Osteoblast (primary cell): Measurements from ENCODE around the gene AGBL1. TPM values are rescaled to one million over a fixed set of nuclear protein-coding genes. Genes with fewer than 3 reads are reported as not detected.

Source experiments
- DNase-seq: peaks from one replicate; pipeline ENCODE4 v3.0.0; 2011; ENCODE audit warnings: low spot score, mixed read lengths; ENCODE audit not compliant: insufficient read length; ENCODE audit errors: missing footprints
- H2AFZ ChIP-seq: 2 replicates; pipeline ENCODE4 v1.6.0; 2011; ENCODE audit warnings: mild to moderate bottlenecking, low read length
- H3K27ac ChIP-seq: 2 replicates; pipeline ENCODE4 v1.5.1; 2011; ENCODE audit warnings: mild to moderate bottlenecking, low read depth, low read length, moderate library complexity
- H3K27me3 ChIP-seq: 2 replicates; pipeline ENCODE4 v1.6.0; 2012; ENCODE audit warnings: mild to moderate bottlenecking, control low read depth, inconsistent platforms, low read length, moderate library complexity; ENCODE audit not compliant: insufficient read depth
- H3K36me3 ChIP-seq: 2 replicates; pipeline ENCODE4 v1.5.1; 2011; ENCODE audit warnings: mild to moderate bottlenecking, low read length, control low read depth, moderate library complexity; ENCODE audit not compliant: insufficient read depth
- H3K4me1 ChIP-seq: 2 replicates; pipeline ENCODE4 v1.5.1; 2011; ENCODE audit warnings: mild to moderate bottlenecking, low read length, control low read depth, moderate library complexity; ENCODE audit not compliant: insufficient read depth
- H3K4me2 ChIP-seq: 2 replicates; pipeline ENCODE4 v1.6.0; 2011; ENCODE audit warnings: mild to moderate bottlenecking, low read length; ENCODE audit not compliant: insufficient read depth
- H3K4me3 ChIP-seq: fragments of 200-600 bp; sonication (generic); 3 replicates; pipeline ENCODE4 v1.5.1; 2012; ENCODE audit warnings: mild to moderate bottlenecking, low read length, inconsistent platforms; ENCODE audit not compliant: insufficient read depth
- H3K79me2 ChIP-seq: 2 replicates; pipeline ENCODE4 v1.6.0; 2012; ENCODE audit warnings: mild to moderate bottlenecking, low read length, control low read depth, inconsistent platforms; ENCODE audit not compliant: insufficient read depth
- H3K9me3 ChIP-seq: 2 replicates; pipeline ENCODE4 v1.5.1; 2011; ENCODE audit warnings: low read depth, low read length, control low read depth
- H4K20me1 ChIP-seq: 2 replicates; pipeline ENCODE4 v1.6.0; 2012; ENCODE audit warnings: mild to moderate bottlenecking, low read length, control low read depth; ENCODE audit not compliant: insufficient read depth
- CTCF ChIP-seq: IDR thresholded peaks from 2 replicates; pipeline ENCODE4 v1.5.1; 2011; ENCODE audit warnings: mild to moderate bottlenecking, low read depth, low read length, moderate library complexity; ENCODE audit errors: extremely low read depth
- total RNA-seq: library from RNA; depleted of rRNA; stranded (reverse); fragments of >200 nt; gene quantifications from 2 replicates; pipeline ENCODE4 v1.2.3, GENCODE V29; 2012

The AGBL1 gene
- total RNA-seq, 1 donor: not detected

GRCh38 chr15:86555939-86556338 is 476.3 kb downstream of the AGBL1 start:
- H3K27me3 ChIP-seq: no peaks in the 10 kb centered on the region
- no peaks in the 10 kb centered on the region for H3K9me3 ChIP-seq
- H3K4me3 ChIP-seq: no peak overlapping the region
- DNase-seq: no peak
- no peak overlapping the region for H3K4me2 ChIP-seq
- no peak overlapping the region for H2AFZ ChIP-seq
- H3K27ac ChIP-seq: no peak overlapping the region
- no peaks in the 10 kb centered on the region for H3K79me2 ChIP-seq
- H3K4me1 ChIP-seq: no peaks in the 10 kb centered on the region
- no peaks in the 10 kb centered on the region for H3K36me3 ChIP-seq
- H4K20me1 ChIP-seq: no peaks in the 10 kb centered on the region
- TF ChIP-seq CTCF: no peak

DNA sequence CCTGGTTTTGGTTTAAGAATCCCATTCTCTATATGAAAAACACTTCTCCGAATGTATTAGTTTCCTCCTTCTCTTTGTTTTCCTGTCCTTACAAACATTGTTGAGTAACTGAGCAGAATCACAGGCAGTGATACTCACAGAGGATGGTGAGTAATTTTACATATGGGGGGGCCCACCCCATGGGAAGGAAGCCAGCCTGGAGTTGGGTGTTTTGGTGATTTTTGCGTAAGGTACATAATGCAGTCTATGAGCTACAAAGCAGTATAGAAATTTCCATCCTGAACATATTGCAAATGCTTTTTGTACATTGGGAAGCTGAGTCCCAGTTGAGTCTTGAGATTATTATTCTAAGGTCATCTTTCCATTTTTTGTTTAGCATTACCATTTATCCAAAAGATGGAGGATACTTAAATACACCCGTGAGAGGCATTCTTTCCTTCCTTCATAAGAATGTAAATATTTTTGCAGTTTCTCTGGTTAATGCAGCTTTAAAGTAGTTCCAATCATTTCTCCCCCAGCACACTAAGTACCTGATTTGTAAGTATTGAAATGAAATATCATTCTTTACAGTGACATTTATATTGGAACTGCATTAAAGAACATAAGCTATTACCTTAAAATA is 476.8 kb downstream of the AGBL1 start:
- no peak for TF ChIP-seq CTCF

DNA sequence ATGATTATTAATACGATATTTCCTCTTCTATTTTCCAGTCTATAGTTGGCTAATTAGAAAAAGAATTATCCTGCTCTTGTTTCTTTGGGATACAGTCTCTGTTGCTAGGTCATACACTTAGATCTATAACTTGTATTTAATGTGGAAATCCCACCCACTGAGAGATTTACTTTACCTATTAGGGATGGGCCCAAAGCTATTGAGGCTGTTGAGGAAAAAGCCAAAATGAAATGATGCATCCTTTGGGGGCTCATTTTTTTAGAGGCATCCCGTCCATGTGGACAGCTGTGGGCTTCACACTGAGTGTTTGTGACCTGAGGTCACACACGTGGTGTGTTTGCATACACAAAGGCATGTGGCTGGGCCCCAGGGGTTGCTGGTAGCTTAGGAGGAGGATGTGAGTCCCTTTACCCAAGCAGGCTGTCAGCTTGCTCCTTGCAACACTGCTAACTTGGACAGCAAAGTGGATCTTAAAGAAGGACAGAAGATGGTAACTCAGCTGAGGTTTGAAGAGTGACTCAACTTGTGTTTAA is 477.4 kb downstream of the AGBL1 start:
- H3K27me3 ChIP-seq: no peaks in the 10 kb centered on the region
- no peaks in the 10 kb centered on the region for H4K20me1 ChIP-seq
- H2AFZ ChIP-seq: no peak overlapping the region
- no peak overlapping the region for H3K27ac ChIP-seq
- no peak for DNase-seq
- no peaks in the 10 kb centered on the region for H3K36me3 ChIP-seq
- H3K4me2 ChIP-seq: no peak overlapping the region
- no peak overlapping the region for H3K4me3 ChIP-seq
- no peak for TF ChIP-seq CTCF
- H3K79me2 ChIP-seq: no peaks in the 10 kb centered on the region
- no peaks in the 10 kb centered on the region for H3K4me1 ChIP-seq
- no peaks in the 10 kb centered on the region for H3K9me3 ChIP-seq

More for the DNA sequence above, 476.8 kb downstream of the AGBL1 start:
- H3K36me3 ChIP-seq: no peaks in the 10 kb centered on the region
- H4K20me1 ChIP-seq: no peaks in the 10 kb centered on the region
- no peaks in the 10 kb centered on the region for H3K79me2 ChIP-seq
- no peak overlapping the region for H2AFZ ChIP-seq
- DNase-seq: no peak
- no peak overlapping the region for H3K4me3 ChIP-seq
- no peak overlapping the region for H3K4me2 ChIP-seq
- no peaks in the 10 kb centered on the region for H3K9me3 ChIP-seq
- H3K27me3 ChIP-seq: no peaks in the 10 kb centered on the region
- H3K4me1 ChIP-seq: no peaks in the 10 kb centered on the region
- no peak overlapping the region for H3K27ac ChIP-seq

DNA sequence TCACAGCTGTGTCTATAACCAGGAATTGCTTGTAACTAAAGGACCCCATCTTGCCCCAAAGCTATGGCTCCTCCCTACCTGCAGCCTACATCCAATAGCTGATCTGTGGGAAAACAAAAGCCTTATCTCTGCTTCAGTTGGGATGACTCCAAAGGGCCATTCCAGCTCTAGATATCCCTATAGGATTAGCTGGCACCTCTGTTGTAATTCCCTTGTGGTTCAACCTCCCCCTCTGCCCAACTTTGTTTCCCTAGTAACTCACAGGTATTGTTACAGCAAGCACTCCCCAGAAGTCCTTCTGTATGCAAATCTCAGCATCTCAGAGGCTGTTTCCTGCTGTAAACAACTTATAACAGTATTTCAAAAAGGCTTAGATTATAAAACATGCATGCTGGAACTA is 478.6 kb downstream of the AGBL1 start:
- Histone ChIP-seq H3K79me2 (no peaks in the 10 kb centered on the region), H3K36me3 (no peaks in the 10 kb centered on the region), H4K20me1 (no peaks in the 10 kb centered on the region), H3K4me2 (no peak overlapping the region), H3K9me3 (no peaks in the 10 kb centered on the region), H3K4me1 (no peaks in the 10 kb centered on the region), H3K4me3 (no peak overlapping the region), H2AFZ (no peak overlapping the region), H3K27me3 (no peaks in the 10 kb centered on the region), H3K27ac (no peak overlapping the region)
- TF ChIP-seq CTCF: no peak
- DNase-seq: no peak
